Adrenal gland (tissue), 5 donors: ENCODE data around the gene IL32.
"Not testable (repeated sequence)": the region's sequence is repeated elsewhere in the genome, so short reads cannot be mapped to it uniquely, and the experiment has no call there.

ENCODE experiments used
- POLR2A ChIP-seq, 2 donors: fragments of 450-650 bp; IDR thresholded peaks; one replicate each; pipeline ENCODE4 v1.6.1; 2017; ENCODE audit warnings: antibody characterized with exemption in 2 of 2, mild to moderate bottlenecking in 2 of 2, moderate library complexity in 1 of 2
- TF ChIP-seq, protein P1 (sequence below), 6 experiments: fragments of 450-650 bp in 4 of 6; fragments of 200-600 bp in 2 of 6; sonication (generic) in 1 of 6; IDR thresholded peaks; 1 replicate in 5 of 6; 2 replicates in 1 of 6; pipeline versions ENCODE4 v1.5.1 to v1.8.0; 2016 to 2021; ENCODE audit warnings: antibody characterized with exemption in 6 of 6, mild to moderate bottlenecking in 2 of 6, moderate library complexity in 1 of 6
- donor health status: DM: no; HTN: no; CAD: no.

DNA sequence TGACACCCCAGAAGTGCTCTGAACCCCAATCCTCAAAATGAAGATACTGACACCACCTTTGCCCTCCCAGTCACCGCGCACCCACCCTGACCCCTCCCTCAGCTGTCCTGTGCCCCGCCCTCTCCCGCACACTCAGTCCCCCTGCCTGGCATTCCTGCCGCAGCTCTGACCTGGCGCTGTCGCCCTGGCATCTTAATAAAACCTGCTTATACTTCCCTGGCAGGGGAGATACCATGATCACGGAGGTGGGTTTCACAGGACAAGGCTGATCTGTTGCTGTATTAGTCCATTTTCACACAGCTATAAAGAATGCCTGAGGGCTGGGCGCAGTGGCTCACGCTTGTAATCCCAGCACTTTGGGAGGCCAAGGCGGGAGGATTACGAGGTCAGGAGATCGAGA lies 16.5 kb downstream of the IL32 start:
- TF ChIP-seq, protein P1, sequence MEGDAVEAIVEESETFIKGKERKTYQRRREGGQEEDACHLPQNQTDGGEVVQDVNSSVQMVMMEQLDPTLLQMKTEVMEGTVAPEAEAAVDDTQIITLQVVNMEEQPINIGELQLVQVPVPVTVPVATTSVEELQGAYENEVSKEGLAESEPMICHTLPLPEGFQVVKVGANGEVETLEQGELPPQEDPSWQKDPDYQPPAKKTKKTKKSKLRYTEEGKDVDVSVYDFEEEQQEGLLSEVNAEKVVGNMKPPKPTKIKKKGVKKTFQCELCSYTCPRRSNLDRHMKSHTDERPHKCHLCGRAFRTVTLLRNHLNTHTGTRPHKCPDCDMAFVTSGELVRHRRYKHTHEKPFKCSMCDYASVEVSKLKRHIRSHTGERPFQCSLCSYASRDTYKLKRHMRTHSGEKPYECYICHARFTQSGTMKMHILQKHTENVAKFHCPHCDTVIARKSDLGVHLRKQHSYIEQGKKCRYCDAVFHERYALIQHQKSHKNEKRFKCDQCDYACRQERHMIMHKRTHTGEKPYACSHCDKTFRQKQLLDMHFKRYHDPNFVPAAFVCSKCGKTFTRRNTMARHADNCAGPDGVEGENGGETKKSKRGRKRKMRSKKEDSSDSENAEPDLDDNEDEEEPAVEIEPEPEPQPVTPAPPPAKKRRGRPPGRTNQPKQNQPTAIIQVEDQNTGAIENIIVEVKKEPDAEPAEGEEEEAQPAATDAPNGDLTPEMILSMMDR (IDR thresholded peaks at IDR 0.05), result not testable (repeated sequence)
- TF ChIP-seq POLR2A (IDR thresholded peaks at IDR 0.05), result not testable (repeated sequence)
